Measurements from ENCODE around the gene PPP1CA. TPM values are rescaled to one million over a fixed set of nuclear protein-coding genes. Genes with fewer than 3 reads are reported as not detected.

Gene PPP1CA
- total and polyA plus RNA-seq, 8 donors, result 49.0 to 72.8 (median 62.9) TPM

- intact Hi-C loops (cut with DNase I), result loop anchor here in 1 of 3 donors (10.0 kb wide), 1 partner anchor 60 kb away; no protein-coding TSS in a partner anchor
- no peaks in the 10 kb centered on the region for H3K27me3 ChIP-seq
- no peak for TF ChIP-seq CTCF (IDR thresholded peaks at IDR 0.05)
- no peaks in the 10 kb centered on the region for H3K9me3 ChIP-seq
- DNase-seq, result no peak
- ATAC-seq, result no peak
- peaks cover 0 to 16% (median 14%) of the 10 kb centered on the region in 3 donors for H3K36me3 ChIP-seq
- no peak overlapping the region for H3K4me3 ChIP-seq
- no peak for FAIRE-seq
- 88 to 90% methylated on average over 26 of the region's 26 CpGs for WGBS, 2 donors
- no peaks in the 10 kb centered on the region for H3K4me1 ChIP-seq
- no peak overlapping the region for H3K27ac ChIP-seq
Observed at GRCh38 chr11:67435031-67435726, 33.5 kb upstream of the PPP1CA start.

- H3K27me3 ChIP-seq, result no peaks in the 10 kb centered on the region
- peaks cover 1 to 3% (median 2%) of the 10 kb centered on the region in 3 donors for H3K4me1 ChIP-seq
- FAIRE-seq (no peak), DNase-seq (peak in 1 of 6 donors; percentile 82), ATAC-seq (no peak)
- no peaks in the 10 kb centered on the region for H3K9me3 ChIP-seq
- H3K36me3 ChIP-seq, result peaks cover 0 to 16% (median 14%) of the 10 kb centered on the region in 3 donors
- H3K27ac ChIP-seq, result no peak overlapping the region
- no peak overlapping the region for H3K4me3 ChIP-seq
- no peak for TF ChIP-seq CTCF (IDR thresholded peaks at IDR 0.05)
- 82 to 83% methylated on average over 22 to 23 of the region's 23 CpGs for WGBS, 2 donors
- intact Hi-C loops (cut with DNase I), result loop anchor here in 1 of 3 donors (10.0 kb wide), 1 partner anchor 60 kb away; no protein-coding TSS in a partner anchor
Observed at GRCh38 chr11:67434395-67434881, 32.8 kb upstream of the PPP1CA start.

- Histone ChIP-seq H3K9me3 (no peaks in the 10 kb centered on the region), H3K36me3 (peaks cover 0 to 16% (median 14%) of the 10 kb centered on the region in 3 donors), H3K4me1 (peaks cover 4 to 9% (median 7%) of the 10 kb centered on the region in 3 donors), H3K4me3 (no peak overlapping the region), H3K27me3 (no peaks in the 10 kb centered on the region), H3K27ac (no peak overlapping the region)
- no peak for FAIRE-seq
- intact Hi-C loops (cut with DNase I), result loop anchor here in 1 of 3 donors (10.0 kb wide), 1 partner anchor 61 kb away; no protein-coding TSS in a partner anchor
- no peak for ATAC-seq
- no peak for TF ChIP-seq CTCF (IDR thresholded peaks at IDR 0.05)
- peak in 1 of 6 donors; percentile 56 for DNase-seq
- WGBS, 2 donors, result 88 to 90% methylated on average over 17 to 22 of the region's 22 CpGs
Observed at GRCh38 chr11:67433536-67434394, 32.1 kb upstream of the PPP1CA start.

GRCh38 chr11:67432655-67433349 lies 31.1 kb upstream of the PPP1CA start:
- 91 to 93% methylated on average over 22 of the region's 22 CpGs for WGBS, 2 donors
- Histone ChIP-seq H3K36me3 (peaks cover 0 to 16% (median 14%) of the 10 kb centered on the region in 3 donors), H3K27me3 (no peaks in the 10 kb centered on the region), H3K4me1 (peaks cover 4 to 9% (median 7%) of the 10 kb centered on the region in 3 donors), H3K9me3 (no peaks in the 10 kb centered on the region), H3K27ac (no peak overlapping the region), H3K4me3 (no peak overlapping the region)
- FAIRE-seq (no peak), ATAC-seq (no peak), DNase-seq (no peak)
- TF ChIP-seq CTCF (IDR thresholded peaks at IDR 0.05), result no peak
- intact Hi-C loops (cut with DNase I), result loop anchor here in 1 of 3 donors (10.0 kb wide), 1 partner anchor 62 kb away; no protein-coding TSS in a partner anchor

Data from pancreas (tissue), 10 donors.